Activated naive CD8-positive, alpha-beta T cell treated with anti-CD3 and anti-CD28 coated beads, Interleukin-2, amount 10 ng/mL, durations not matched to agents 7 days and 5 days (primary cell): ENCODE results near the gene LILRB2. TPM values are rescaled to one million over a fixed set of nuclear protein-coding genes. Genes with fewer than 3 reads are reported as not detected.
"Not testable (repeated sequence)": the region's sequence is repeated elsewhere in the genome, so short reads cannot be mapped to it uniquely, and the experiment has no call there.

Source experiments
- ATAC-seq: fragments of 150-1000 bp; cut with Tn5 transposase; one replicate; pipeline ENCODE4 v1.10.0; 2021; ENCODE audit warnings: low read depth, moderate library complexity
- POLR2A ChIA-PET: fragments of 350-600 bp; sonication (Branson Sonifier 250); formaldehyde crosslinking; loops from one replicate; lab custom pipeline; 2021; ENCODE audit warnings: antibody characterized with exemption; lab: Charles Lee
- DNase-seq: peaks from one replicate; pipeline ENCODE4 v3.0.0; 2021
- H3K27ac Mint-ChIP-seq: one replicate; pipeline ENCODE4 v1.8.0; 2022; ENCODE audit warnings: mild to moderate bottlenecking, mixed read lengths
- H3K27me3 Mint-ChIP-seq: one replicate; pipeline ENCODE4 v1.8.0; 2022; ENCODE audit warnings: mild to moderate bottlenecking, moderate library complexity, mixed read lengths
- H3K36me3 Mint-ChIP-seq: one replicate; pipeline ENCODE4 v1.8.0; 2021; ENCODE audit warnings: mild to moderate bottlenecking, mixed read lengths
- H3K4me1 Mint-ChIP-seq: one replicate; pipeline ENCODE4 v1.8.0; 2021; ENCODE audit warnings: mixed read lengths
- H3K4me3 Mint-ChIP-seq: one replicate; pipeline ENCODE4 v1.8.0; 2022; ENCODE audit warnings: mild to moderate bottlenecking, moderate library complexity, mixed read lengths
- H3K9me3 Mint-ChIP-seq: one replicate; pipeline ENCODE4 v1.8.0; 2021; ENCODE audit warnings: mixed read lengths
- microRNA-seq: library from miRNA; unstranded; fragments of <30 nt; microRNA quantifications from one replicate; pipeline ENCODE4 v1.2.0, GENCODE V29; 2022
- total RNA-seq, 2 experiments: library from RNA; stranded (reverse); gene quantifications; one replicate each; pipeline ENCODE4 v1.2.3, GENCODE V29; 2021

LILRB2 gene
- total RNA-seq, 2 experiments from 2014 or later: 0.55 to 0.57 TPM

DNA sequence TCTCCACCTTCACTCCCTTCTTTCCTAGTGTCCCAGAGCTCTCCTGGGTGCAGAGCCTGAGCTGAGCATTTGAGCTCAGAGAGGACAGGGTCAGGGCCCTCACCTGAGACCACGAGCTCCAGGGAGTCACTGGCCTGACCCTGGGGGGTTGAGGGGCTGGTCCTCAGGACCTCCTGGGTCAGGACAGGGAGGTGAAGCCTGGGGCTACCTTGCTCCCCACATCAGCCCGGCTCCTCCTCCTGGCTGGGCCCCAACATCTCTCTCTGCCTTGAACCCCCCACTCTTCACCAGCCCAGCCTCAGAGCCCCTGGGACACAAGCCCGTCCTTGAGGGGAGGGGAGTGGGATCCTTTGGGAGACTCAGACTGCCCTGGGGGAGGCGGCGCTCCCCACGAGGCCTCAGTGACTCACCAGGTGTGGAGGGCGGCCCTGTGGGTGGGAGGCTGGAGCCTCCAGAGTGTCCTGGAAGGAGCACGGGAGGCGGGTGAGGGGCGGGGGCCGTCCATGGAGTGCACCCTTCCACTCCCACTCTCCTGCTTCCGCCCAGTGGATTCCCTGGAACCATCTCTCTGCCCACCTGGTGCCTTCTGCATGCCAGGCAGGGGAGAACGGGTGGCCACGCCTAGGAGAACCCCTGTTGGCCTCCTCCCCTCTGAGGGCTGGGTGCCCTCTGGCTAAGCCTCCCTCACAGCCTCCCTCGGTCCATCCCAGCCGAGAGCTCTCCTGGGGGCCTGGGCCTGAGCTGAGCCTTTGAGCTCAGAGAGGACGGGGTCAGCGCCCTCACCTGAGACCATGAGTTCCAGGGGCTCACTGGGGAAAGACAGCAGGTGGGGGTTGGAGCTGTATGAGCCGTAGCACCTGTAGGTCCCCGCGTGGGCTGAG lies 41.2 kb downstream of the LILRB2 start:
- peaks cover 24% of the 10 kb centered on the region for H3K27me3 Mint-ChIP-seq
- H3K4me1 Mint-ChIP-seq, H3K4me3 Mint-ChIP-seq, DNase-seq, H3K9me3 Mint-ChIP-seq, POLR2A ChIA-PET, H3K36me3 Mint-ChIP-seq, H3K27ac Mint-ChIP-seq: not testable (repeated sequence)
- ATAC-seq: peak; percentile 26

DNA sequence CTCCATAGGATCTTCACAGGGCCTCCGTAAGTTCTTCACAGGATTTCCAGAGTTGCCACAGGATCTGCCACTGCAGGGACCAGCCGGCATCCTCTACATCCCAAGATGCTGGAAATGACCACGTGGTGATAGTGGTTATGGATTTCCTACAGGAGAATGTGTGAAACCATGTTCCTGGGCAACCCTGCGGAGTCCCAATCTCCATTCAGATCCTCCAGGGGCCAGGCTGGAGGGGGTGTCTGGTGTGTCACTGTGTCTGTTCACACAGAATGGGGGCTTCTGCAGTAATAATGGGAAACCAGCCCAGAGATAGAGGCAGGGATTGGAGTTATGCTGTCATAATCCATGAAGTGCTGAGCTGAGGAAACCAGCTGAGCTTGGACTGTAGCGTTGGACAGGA lies 47.0 kb downstream of the LILRB2 start:
- Mint-ChIP-seq H3K4me3 (no peak overlapping the region), H3K9me3 (no peaks in the 10 kb centered on the region), H3K36me3 (no peaks in the 10 kb centered on the region), H3K4me1 (peaks cover 3% of the 10 kb centered on the region), H3K27ac (no peak overlapping the region), H3K27me3 (peaks cover 38% of the 10 kb centered on the region)
- POLR2A ChIA-PET: no interaction called here
- ATAC-seq (no peak), DNase-seq (no peak)

DNA sequence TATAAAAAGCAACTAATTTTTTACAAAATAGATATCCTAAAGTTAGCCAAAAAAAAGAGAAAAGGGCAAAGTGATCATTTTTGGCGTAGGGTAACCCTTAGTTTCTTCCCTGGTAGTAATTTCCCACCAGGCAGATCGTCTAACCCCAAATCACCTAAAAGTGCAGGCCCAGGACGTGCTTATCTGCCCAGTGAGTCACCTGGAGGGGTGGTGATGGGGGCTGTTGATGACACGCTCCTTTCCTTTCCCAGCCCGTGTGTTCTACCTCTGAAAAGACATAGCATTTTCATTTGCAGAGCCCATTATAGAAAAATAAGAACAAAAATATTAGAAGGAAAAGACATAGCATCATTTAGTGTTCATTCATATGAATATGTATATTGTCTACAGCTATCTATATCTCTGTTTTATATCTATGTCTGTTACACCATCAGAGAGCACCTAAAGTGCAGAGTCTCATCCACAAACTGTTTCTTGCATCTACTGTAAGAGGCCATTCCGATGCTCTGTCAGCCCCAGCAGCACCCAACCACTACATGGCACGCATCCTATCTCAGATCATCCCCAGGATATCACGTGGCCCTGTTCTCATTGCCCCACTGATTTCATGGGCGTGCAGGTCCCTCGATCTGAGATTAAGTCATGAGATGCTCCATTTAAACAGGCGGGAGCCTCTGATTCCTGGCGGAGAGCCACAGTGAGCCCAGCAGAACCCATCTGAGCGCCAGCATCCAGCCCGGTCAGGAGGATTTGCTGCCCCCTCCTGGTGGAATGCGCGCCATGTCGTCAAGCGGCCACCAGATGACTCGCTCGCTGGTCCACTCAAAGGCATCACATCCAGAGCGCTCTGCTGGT lies 49.6 kb downstream of the LILRB2 start:
- H3K27me3 Mint-ChIP-seq: peaks cover 36% of the 10 kb centered on the region
- H3K9me3 Mint-ChIP-seq: peaks cover 2% of the 10 kb centered on the region
- H3K4me1 Mint-ChIP-seq: peaks cover 3% of the 10 kb centered on the region
- peak; percentile 95 for ATAC-seq
- H3K27ac Mint-ChIP-seq: no peak overlapping the region
- H3K4me3 Mint-ChIP-seq: no peak overlapping the region
- POLR2A ChIA-PET: no interaction called here
- peak; percentile 87 for DNase-seq
- H3K36me3 Mint-ChIP-seq: no peaks in the 10 kb centered on the region

DNA sequence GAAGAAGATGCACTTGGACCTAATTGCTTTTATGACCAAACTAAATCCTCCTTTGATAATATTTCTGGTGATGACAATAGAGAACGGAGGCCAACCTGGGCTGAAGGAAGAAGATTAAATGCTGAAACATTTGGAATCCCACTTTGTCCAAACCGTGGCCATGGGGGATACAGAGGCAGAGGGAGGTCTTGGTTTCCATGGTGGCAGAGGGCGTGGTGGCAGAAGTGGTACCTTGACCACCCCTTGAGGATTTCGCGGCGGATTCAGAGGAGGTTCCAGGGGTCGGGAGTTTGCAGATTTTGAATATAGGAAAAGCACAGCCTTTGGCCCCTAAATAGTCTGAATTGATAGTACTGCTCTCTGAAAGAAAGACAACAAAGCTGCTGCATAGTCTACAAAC lies 50.9 kb downstream of the LILRB2 start:
- no peak for ATAC-seq
- H3K27me3 Mint-ChIP-seq: peaks cover 40% of the 10 kb centered on the region
- no peak for DNase-seq
- no peaks in the 10 kb centered on the region for H3K36me3 Mint-ChIP-seq
- no peak overlapping the region for H3K4me3 Mint-ChIP-seq
- H3K4me1 Mint-ChIP-seq: peaks cover 3% of the 10 kb centered on the region
- peaks cover 2% of the 10 kb centered on the region for H3K9me3 Mint-ChIP-seq
- POLR2A ChIA-PET: interaction anchor here (0.7 kb wide), 1 partner anchor 80 kb away, joined by 5 read pairs; no protein-coding TSS in a partner anchor
- H3K27ac Mint-ChIP-seq: no peak overlapping the region

DNA sequence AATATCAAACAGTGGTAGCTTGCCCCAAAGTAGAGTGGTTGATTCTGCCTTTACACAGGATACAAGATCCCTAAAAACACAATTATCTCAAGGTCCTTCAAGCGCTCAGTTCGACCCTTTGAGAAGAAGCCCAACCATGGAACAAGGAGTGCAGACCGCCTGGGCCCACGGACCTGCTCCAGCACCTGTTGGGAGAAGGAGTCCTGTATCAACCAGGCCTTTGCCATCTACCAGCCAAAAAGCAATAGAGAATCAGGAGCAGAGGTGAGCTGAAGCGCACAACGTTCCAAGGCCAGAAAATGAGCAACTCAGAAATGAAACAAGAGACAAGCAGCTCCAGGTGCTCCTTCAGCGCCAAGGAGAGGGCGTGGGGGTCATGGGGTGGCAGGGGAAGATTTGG lies 51.8 kb downstream of the LILRB2 start:
- Mint-ChIP-seq H3K27ac (no peak overlapping the region), H3K9me3 (peaks cover 2% of the 10 kb centered on the region), H3K4me3 (no peak overlapping the region), H3K27me3 (peaks cover 34% of the 10 kb centered on the region), H3K36me3 (no peaks in the 10 kb centered on the region), H3K4me1 (peaks cover 3% of the 10 kb centered on the region)
- POLR2A ChIA-PET: interaction anchor here (0.7 kb wide), 1 partner anchor 242 kb away, joined by 4 read pairs; no protein-coding TSS in a partner anchor
- ATAC-seq: no peak
- no peak for DNase-seq

DNA sequence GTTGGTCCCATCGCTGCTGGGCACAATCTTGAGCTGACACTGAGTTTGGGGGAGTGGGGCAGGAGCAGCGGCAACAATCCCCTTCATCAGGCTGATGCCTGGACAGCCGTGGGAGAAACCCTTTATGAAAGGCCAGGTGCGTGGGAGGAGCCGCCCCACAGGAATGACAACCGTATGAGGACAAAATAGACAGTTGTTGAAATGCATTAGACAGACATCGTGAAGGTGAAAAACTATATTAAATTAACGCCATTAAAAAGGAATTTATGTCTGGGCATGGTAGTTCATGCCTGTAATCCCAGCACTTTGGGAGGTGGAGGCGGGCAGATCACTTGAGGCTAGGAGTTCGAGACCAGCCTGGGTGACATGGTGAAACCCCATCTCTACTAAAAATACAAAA lies 56.3 kb downstream of the LILRB2 start:
- DNase-seq, H3K27ac Mint-ChIP-seq, ATAC-seq, H3K4me3 Mint-ChIP-seq, H3K9me3 Mint-ChIP-seq, H3K4me1 Mint-ChIP-seq, H3K36me3 Mint-ChIP-seq: not testable (repeated sequence)
- POLR2A ChIA-PET: interaction anchor here (1.0 kb wide), 1 partner anchor 34 kb away, joined by 3 read pairs; no protein-coding TSS in a partner anchor
- H3K27me3 Mint-ChIP-seq: peaks cover 24% of the 10 kb centered on the region

DNA sequence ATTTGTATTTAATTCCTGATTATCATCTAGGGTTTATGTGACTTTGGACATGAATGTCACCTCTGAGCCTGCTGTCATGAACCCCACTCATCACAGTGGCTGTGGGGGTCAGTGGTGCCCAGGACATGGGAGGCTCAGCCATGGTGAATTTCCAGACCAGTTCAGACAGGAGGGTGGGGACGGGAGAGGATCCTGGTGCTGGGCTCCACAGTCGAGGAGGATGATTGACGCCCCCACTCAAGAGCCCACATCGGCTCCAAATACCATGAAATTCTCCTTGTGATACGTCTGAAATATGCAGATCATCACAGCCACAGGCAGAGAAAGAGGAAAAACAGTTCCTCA lies 57.0 kb downstream of the LILRB2 start:
- H3K4me3 Mint-ChIP-seq, ATAC-seq, H3K27ac Mint-ChIP-seq, POLR2A ChIA-PET, DNase-seq, H3K9me3 Mint-ChIP-seq, H3K4me1 Mint-ChIP-seq, H3K36me3 Mint-ChIP-seq: not testable (repeated sequence)
- H3K27me3 Mint-ChIP-seq: peaks cover 22% of the 10 kb centered on the region

Small RNA genes lying within 50 kb of the gene (microRNA-seq; reads per million reads assigned to microRNA genes)
- not detected for gene MIR4752

Other genes starting within 250 kb of the LILRB2 start
- not detected for gene VSTM1, start 217.2 kb downstream of the LILRB2 start, total RNA-seq
- gene TARM1, start 199.7 kb downstream of the LILRB2 start, total RNA-seq: not detected
- gene OSCAR, start 180.3 kb downstream of the LILRB2 start, total RNA-seq: 1 to 10 TPM in 1 of 2 experiments, under 1 TPM in 1; 0.96 to 1.5 TPM
- 100 to 1,000 TPM; 134 to 135 TPM for gene NDUFA3, start 178.3 kb downstream of the LILRB2 start, total RNA-seq
- 10 to 100 TPM; 37.9 to 43.3 TPM for gene TFPT, start 165.5 kb downstream of the LILRB2 start, total RNA-seq
- gene PRPF31, start 165.4 kb downstream of the LILRB2 start, total RNA-seq: 10 to 100 TPM; 66.3 to 69.3 TPM
- gene CNOT3, start 143.3 kb downstream of the LILRB2 start, total RNA-seq: 10 to 100 TPM; 60.0 to 72.3 TPM
- gene LENG1, start 121.4 kb downstream of the LILRB2 start, total RNA-seq: 10 to 100 TPM; 10.2 to 12.8 TPM
- 1 to 10 TPM; 1.7 to 3.0 TPM for gene TMC4, start 108.0 kb downstream of the LILRB2 start, total RNA-seq
- gene MBOAT7, start 91.5 kb downstream of the LILRB2 start, total RNA-seq: 10 to 100 TPM; 49.0 to 52.2 TPM
- 10 to 100 TPM; 16.3 to 17.4 TPM for gene TSEN34, start 89.8 kb downstream of the LILRB2 start, total RNA-seq
- gene RPS9, start 80.3 kb downstream of the LILRB2 start, total RNA-seq: 1,000 to 10,000 TPM; 1,098 to 1,155 TPM
- 1 to 10 TPM in 1 of 2 experiments, under 1 TPM in 1; 0.74 to 1.3 TPM for gene LILRB3, start 58.1 kb downstream of the LILRB2 start, total RNA-seq
- under 1 TPM; 0.60 to 0.64 TPM for gene LILRA6, start 38.3 kb downstream of the LILRB2 start, total RNA-seq
- under 1 TPM; 0.28 to 0.36 TPM for gene LILRB5, start 23.8 kb downstream of the LILRB2 start, total RNA-seq
- gene LILRA5, start 32.1 kb upstream of the LILRB2 start, total RNA-seq: not detected
- not detected for gene LILRA4, start 58.1 kb upstream of the LILRB2 start, total RNA-seq
- gene LAIR1, start 83.8 kb upstream of the LILRB2 start, total RNA-seq: 10 to 100 TPM; 75.0 to 79.2 TPM
- gene TTYH1, start 134.4 kb upstream of the LILRB2 start, total RNA-seq: 1 to 10 TPM; 1.1 to 1.9 TPM
- 100 to 1,000 TPM; 338 to 359 TPM for gene LENG8, start 168.1 kb upstream of the LILRB2 start, total RNA-seq
- gene LENG9, start 182.7 kb upstream of the LILRB2 start, total RNA-seq: 1 to 10 TPM; 6.2 to 7.0 TPM
- gene CDC42EP5, start 192.2 kb upstream of the LILRB2 start, total RNA-seq: not detected
- gene LAIR2, start 221.7 kb upstream of the LILRB2 start, total RNA-seq: under 1 TPM in 1 of 2 experiments, not detected in 1; 0.62 TPM